GM18498 (cell line): Measurements from ENCODE around the gene WDFY2.

Experiments used
- ATAC-seq: cut with Tn5 transposase; IDR thresholded peaks from one replicate; pipeline ENCODE4 v1.9.1; 2021; ENCODE audit warnings: mild to moderate bottlenecking, moderate library complexity; ENCODE audit not compliant: unreplicated experiment

WDFY2 gene

DNA sequence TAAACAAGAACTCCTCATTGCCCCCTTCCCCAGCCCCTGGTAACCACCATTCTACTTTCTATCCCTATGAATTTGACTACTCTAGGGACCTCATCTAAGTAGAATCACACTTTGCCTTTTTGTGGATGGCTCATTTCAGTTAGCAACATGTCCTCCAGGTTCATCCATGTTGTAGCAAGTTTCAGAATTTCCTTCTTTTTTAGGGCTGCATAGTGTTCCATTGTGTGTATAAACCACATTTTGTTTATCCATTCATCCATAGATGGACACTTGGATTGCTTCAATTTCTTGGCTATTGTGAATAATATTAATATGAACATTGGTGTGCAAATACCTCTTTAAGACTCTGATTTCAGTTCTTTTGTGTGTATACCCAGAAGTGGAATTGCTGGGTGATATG is 224.5 kb downstream of the WDFY2 start:
- no peak for ATAC-seq

DNA sequence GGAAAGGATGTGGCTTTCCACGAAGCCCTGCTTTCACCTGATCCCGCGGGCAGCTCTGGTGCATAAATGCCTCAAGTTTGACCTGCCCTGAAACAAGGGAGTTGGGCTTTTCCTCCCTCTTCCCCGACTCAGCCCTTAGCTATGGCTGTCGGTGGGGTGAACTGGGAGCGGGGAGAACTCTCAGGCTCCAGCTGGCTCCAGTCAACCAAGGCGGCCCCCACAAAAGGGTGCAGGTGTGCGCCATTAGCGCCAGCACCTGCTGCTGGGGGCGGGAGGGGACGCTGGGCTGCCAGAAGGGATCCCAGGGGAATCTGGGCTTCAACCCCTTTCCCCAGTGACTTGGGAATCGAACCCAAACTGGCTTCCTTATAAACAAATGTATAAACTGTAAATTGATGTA is 226.8 kb downstream of the WDFY2 start:
- no peak for ATAC-seq

- peak; percentile 48 for ATAC-seq
These were observed 227.7 kb downstream of the WDFY2 start for GRCh38 chr13:51811920-51812451.

DNA sequence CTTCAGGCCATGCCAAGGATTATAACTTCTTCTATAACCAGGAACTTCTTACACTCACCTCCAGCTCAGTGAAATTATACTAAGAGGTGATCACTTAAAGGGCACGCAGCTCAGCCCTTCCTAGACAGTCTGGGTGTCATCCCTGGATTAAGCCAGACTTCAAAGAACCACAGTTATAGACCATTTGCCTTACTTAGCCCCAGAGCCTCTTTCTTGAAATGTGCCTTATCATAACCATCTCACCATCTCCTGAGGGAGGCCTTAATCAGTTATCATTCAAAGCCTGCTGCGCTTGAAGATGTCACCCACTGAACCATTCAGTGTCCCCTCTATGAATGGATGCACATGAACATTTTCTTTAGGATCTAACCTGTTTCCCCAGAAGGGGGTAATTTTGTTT is 229.8 kb downstream of the WDFY2 start:
- no peak for ATAC-seq

DNA sequence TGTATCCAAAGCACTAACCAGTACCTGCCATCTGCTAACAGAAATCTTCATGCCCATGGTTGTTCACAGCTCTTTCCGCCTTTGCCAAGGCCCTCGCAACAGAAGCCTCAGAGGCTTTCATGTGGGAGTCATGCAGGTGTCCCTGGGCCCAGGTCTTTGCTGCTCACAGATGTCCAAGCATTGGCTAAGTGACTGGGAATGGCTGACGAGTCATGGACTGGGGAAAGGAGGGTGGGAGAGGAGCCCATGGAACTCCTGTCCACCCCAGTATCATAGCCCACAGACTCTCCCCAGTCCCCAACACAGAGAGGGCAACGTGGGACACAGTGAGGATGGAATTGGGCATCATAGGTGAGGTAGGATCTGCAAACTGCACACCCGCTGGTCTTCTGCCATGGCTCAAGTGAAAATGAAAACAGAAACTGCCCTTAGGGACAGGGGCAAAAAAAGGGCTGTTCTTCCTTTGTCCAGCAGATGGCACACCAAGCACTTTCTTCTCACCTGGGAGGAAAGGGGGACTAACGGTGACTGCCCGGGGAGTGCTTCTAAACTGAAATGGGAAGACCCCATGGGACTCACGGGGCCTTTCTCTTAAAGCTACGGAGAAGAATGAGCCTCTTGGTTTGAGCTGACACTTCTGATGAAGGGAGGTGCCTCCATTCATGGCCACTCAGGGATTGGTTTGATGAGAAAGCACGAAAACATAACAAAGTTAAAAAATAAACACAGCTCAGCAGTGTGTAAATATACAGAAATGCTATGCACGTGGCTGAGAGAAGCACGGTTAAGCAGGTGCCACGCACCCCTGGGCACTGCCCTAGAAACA is 230.8 kb downstream of the WDFY2 start:
- peak; percentile 75 for ATAC-seq

GRCh38 chr13:51815848-51816247 is 231.6 kb downstream of the WDFY2 start:
- no peak for ATAC-seq

DNA sequence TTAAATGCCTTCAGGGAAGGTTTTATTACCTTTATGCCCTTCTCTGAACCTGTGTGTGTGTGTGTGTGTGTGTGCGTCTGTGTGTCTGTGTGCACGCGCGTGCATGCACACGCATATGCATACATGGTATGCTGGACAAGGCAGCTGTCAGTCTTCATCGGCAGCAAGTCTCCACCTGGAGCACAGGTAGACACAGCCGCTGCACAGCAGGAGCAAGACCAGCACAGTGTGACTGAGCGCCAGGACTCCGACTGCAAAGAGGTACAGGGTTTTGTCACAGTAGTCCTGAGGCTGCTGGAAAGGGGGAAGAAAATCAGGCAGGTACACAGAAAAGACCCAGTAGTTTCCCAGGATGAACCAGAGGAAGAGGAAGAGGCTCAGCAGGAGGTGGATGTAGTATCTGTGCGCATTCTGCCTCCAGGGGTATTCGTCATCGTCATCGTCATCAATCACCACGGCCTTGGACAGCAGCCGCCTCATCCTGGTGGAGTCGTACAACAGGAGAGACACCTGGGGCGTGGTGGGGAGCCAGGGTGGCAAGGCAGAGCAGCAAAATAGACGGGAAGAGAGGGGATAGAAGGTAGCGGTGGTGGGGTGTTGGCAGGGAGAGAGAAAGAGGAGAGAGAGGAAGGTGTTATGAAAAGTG is 232.5 kb downstream of the WDFY2 start:
- ATAC-seq = no peak
